CD4-positive, alpha-beta T cell (primary cell): ENCODE data around the gene ZBTB7C. TPM values are rescaled to one million over a fixed set of nuclear protein-coding genes. Genes with fewer than 3 reads are reported as not detected.

ENCODE experiments used
- ATAC-seq: fragments of 200-7000 bp; cut with Tn5 transposase; one replicate; pipeline ENCODE4 v1.10.0; 2022; ENCODE audit warnings: mild to moderate bottlenecking; ENCODE audit not compliant: poor library complexity
- CTCF ChIA-PET: fragments of 350-600 bp; sonication (Branson Sonifier 250); formaldehyde crosslinking; loops from one replicate; lab custom pipeline; 2021; ENCODE audit warnings: antibody characterized with exemption, inconsistent platforms; lab: Charles Lee
- POLR2A ChIA-PET: fragments of 350-600 bp; sonication (Branson Sonifier 250); formaldehyde crosslinking; loops from one replicate; lab custom pipeline; 2021; ENCODE audit warnings: antibody characterized with exemption, inconsistent platforms; lab: Charles Lee
- DNase-seq, 14 experiments: peaks; one replicate each; pipeline ENCODE4 v3.0.0-alpha.2; 2013 to 2020; ENCODE audit warnings: mixed read lengths in 2 of 14
- H3K27ac ChIP-seq, 2 donors: one replicate each; pipeline versions ENCODE4 v1.5.1 to v1.7.0; 2013; ENCODE audit warnings: low read length in 2 of 2, low read depth in 1 of 2, mild to moderate bottlenecking in 1 of 2
- H3K27me3 ChIP-seq, 2 experiments: 1 replicate in 1 of 2; 2 replicates in 1 of 2; pipeline versions ENCODE4 v1.6.1 to v1.7.0; 2013; ENCODE audit warnings: low read length in 2 of 2, control low read depth in 1 of 2, mild to moderate bottlenecking in 1 of 2, moderate library complexity in 1 of 2; ENCODE audit not compliant: insufficient read depth in 2 of 2, control insufficient read depth in 1 of 2
- H3K36me3 ChIP-seq: one replicate; pipeline ENCODE4 v1.6.1; 2013; ENCODE audit warnings: low read length, control low read depth; ENCODE audit not compliant: insufficient read depth
- H3K4me1 ChIP-seq: one replicate; pipeline ENCODE4 v1.6.1; 2013; ENCODE audit warnings: low read length, control low read depth; ENCODE audit not compliant: insufficient read depth
- H3K4me3 ChIP-seq: one replicate; pipeline ENCODE4 v1.5.1; 2013; ENCODE audit warnings: mild to moderate bottlenecking, low read length, moderate library complexity
- H3K9me3 ChIP-seq, 2 experiments: 1 replicate in 1 of 2; 2 replicates in 1 of 2; pipeline versions ENCODE4 v1.6.1 to v1.7.0; 2013; ENCODE audit warnings: low read length in 2 of 2, mild to moderate bottlenecking in 2 of 2, control low read depth in 1 of 2, moderate library complexity in 1 of 2; ENCODE audit not compliant: control insufficient read depth in 1 of 2, insufficient read depth in 1 of 2
- H3K27ac Mint-ChIP-seq: one replicate; pipeline ENCODE4 v1.8.0; 2020; ENCODE audit warnings: mixed read lengths
- H3K27me3 Mint-ChIP-seq: one replicate; pipeline ENCODE4 v1.8.0; 2021; ENCODE audit warnings: mixed read lengths
- H3K36me3 Mint-ChIP-seq: one replicate; pipeline ENCODE4 v1.8.0; 2021; ENCODE audit warnings: low read depth, mixed read lengths
- H3K4me1 Mint-ChIP-seq: one replicate; pipeline ENCODE4 v1.8.0; 2021; ENCODE audit warnings: low read depth, mixed read lengths
- H3K4me3 Mint-ChIP-seq: one replicate; pipeline ENCODE4 v1.8.0; 2020; ENCODE audit warnings: mild to moderate bottlenecking, mixed read lengths
- H3K9me3 Mint-ChIP-seq: one replicate; pipeline ENCODE4 v1.8.0; 2020; ENCODE audit warnings: mixed read lengths
- CTCF ChIP-seq: fragments of 200-600 bp; IDR thresholded peaks from one replicate; pipeline ENCODE4 v1.8.0; 2022; ENCODE audit warnings: antibody characterized with exemption, mild to moderate bottlenecking
- intact Hi-C, 2 experiments: fragments of 100-400 bp; cut with DNase I in 1 of 2; cut with micrococcal nuclease in 1 of 2; formaldehyde crosslinking; loops; one replicate each; pipeline versions ENCODE4 v1.15.1 to v1.9.0; 2023 to 2025; cut with DNase I, micrococcal nuclease
- total RNA-seq, 174 experiments: library from RNA in 2 of 174; stranded (reverse) in 2 of 174; gene quantifications; one replicate each; pipeline ENCODE4 v1.2.3 and lab custom pipeline; 2021 to 2026

The ZBTB7C gene
- total RNA-seq, 2 experiments from 2014 or later = not detected

GRCh38 chr18:48111587-48111986, 297.6 kb downstream of the ZBTB7C start:
- Mint-ChIP-seq H3K27me3 (peaks cover 30% of the 10 kb centered on the region), H3K4me1 (no peaks in the 10 kb centered on the region), H3K9me3 (no peaks in the 10 kb centered on the region), H3K4me3 (no peak overlapping the region), H3K36me3 (no peaks in the 10 kb centered on the region), H3K27ac (no peak overlapping the region)
- ChIA-PET POLR2A (no interaction called here), CTCF (no interaction called here)
- no peak for DNase-seq
- no peak for ATAC-seq
- H3K27ac ChIP-seq = no peak overlapping the region
- H3K9me3 ChIP-seq = no peaks in the 10 kb centered on the region
- TF ChIP-seq CTCF = no peak
- H3K36me3 ChIP-seq = no peaks in the 10 kb centered on the region
- H3K27me3 ChIP-seq = peaks cover 0 to 5% of the 10 kb centered on the region in 2 experiments
- no peak overlapping the region for H3K4me3 ChIP-seq
- intact Hi-C loops = no loop called here
- no peaks in the 10 kb centered on the region for H3K4me1 ChIP-seq

GRCh38 chr18:48110797-48111196, 298.4 kb downstream of the ZBTB7C start:
- TF ChIP-seq CTCF = no peak
- CTCF ChIA-PET = no interaction called here
- H3K4me3 ChIP-seq = no peak overlapping the region
- H3K36me3 ChIP-seq = no peaks in the 10 kb centered on the region
- no peak overlapping the region for H3K27ac Mint-ChIP-seq
- H3K27ac ChIP-seq = no peak overlapping the region
- DNase-seq = no peak
- no peaks in the 10 kb centered on the region for H3K4me1 Mint-ChIP-seq
- ATAC-seq = no peak
- H3K9me3 Mint-ChIP-seq = no peaks in the 10 kb centered on the region
- H3K36me3 Mint-ChIP-seq = no peaks in the 10 kb centered on the region
- peaks cover 0 to 5% of the 10 kb centered on the region in 2 experiments for H3K27me3 ChIP-seq
- H3K4me1 ChIP-seq = no peaks in the 10 kb centered on the region
- no peaks in the 10 kb centered on the region for H3K9me3 ChIP-seq
- POLR2A ChIA-PET = no interaction called here
- no peak overlapping the region for H3K4me3 Mint-ChIP-seq
- intact Hi-C loops = no loop called here
- H3K27me3 Mint-ChIP-seq = peaks cover 38% of the 10 kb centered on the region

- H3K9me3 Mint-ChIP-seq = no peaks in the 10 kb centered on the region
- H3K4me1 ChIP-seq = no peaks in the 10 kb centered on the region
- CTCF ChIA-PET = no interaction called here
- no peak overlapping the region for H3K4me3 Mint-ChIP-seq
- peaks cover 45% of the 10 kb centered on the region for H3K27me3 Mint-ChIP-seq
- H3K27ac ChIP-seq = no peak overlapping the region
- no peaks in the 10 kb centered on the region for H3K9me3 ChIP-seq
- H3K36me3 Mint-ChIP-seq = no peaks in the 10 kb centered on the region
- no peak for ATAC-seq
- intact Hi-C loops = loop anchor here in 1 of 2 experiments (10.0 kb wide), 1 partner anchor 335 kb away; no protein-coding TSS in a partner anchor
- no peaks in the 10 kb centered on the region for H3K36me3 ChIP-seq
- peaks cover 3 to 5% of the 10 kb centered on the region in 2 experiments for H3K27me3 ChIP-seq
- no peak for TF ChIP-seq CTCF
- no peaks in the 10 kb centered on the region for H3K4me1 Mint-ChIP-seq
- no peak overlapping the region for H3K4me3 ChIP-seq
- H3K27ac Mint-ChIP-seq = no peak overlapping the region
- POLR2A ChIA-PET = no interaction called here
- DNase-seq = no peak
Measured at GRCh38 chr18:48109961-48110493, 299.2 kb downstream of the ZBTB7C start.
